ENCODE results near the gene MYZAP. TPM values are rescaled to one million over a fixed set of nuclear protein-coding genes. Genes with fewer than 3 reads are reported as not detected.

The MYZAP gene
- total and polyA plus RNA-seq, 3 donors from 2014 or later, result 3.3 to 6.8 (median 5.6) TPM

GRCh38 chr15:57647071-57647790 is 55.5 kb downstream of the MYZAP start:
- no peak overlapping the region for H3K27ac ChIP-seq
- WGBS, 2 donors, result 66% methylated on average over 6 of the region's 6 CpGs

GRCh38 chr15:57647791-57648130 is 56.1 kb downstream of the MYZAP start:
- DNase-seq, result peak; percentile 32
- H3K27ac ChIP-seq, result no peak overlapping the region
- intact Hi-C loops (cut with DNase I; ENCODE audit: low total_unique reads), result no loop called here

More at GRCh38 chr15:57647071-57647790, 55.5 kb downstream of the MYZAP start:
- intact Hi-C loops (cut with DNase I; ENCODE audit: low total_unique reads), result no loop called here
- peaks cover 5% of the 10 kb centered on the region for H3K4me1 ChIP-seq
- H3K36me3 ChIP-seq (ENCODE audit: low read depth, missing control alignments), result no peaks in the 10 kb centered on the region
- no peaks in the 10 kb centered on the region for H3K27me3 ChIP-seq
- TF ChIP-seq CTCF (IDR thresholded peaks at IDR 0.05), result no peak
- no peak for TF ChIP-seq POLR2A (IDR thresholded peaks at IDR 0.05)
- H3K9me3 ChIP-seq, result no peaks in the 10 kb centered on the region
- DNase-seq, result no peak
- no peak overlapping the region for H3K4me3 ChIP-seq

GRCh38 chr15:57649138-57649537 is 57.4 kb downstream of the MYZAP start:
- intact Hi-C loops (cut with DNase I; ENCODE audit: low total_unique reads), result no loop called here
- DNase-seq, result no peak

More at GRCh38 chr15:57647791-57648130, 56.1 kb downstream of the MYZAP start:
- no peaks in the 10 kb centered on the region for H3K27me3 ChIP-seq
- no peaks in the 10 kb centered on the region for H3K9me3 ChIP-seq
- H3K36me3 ChIP-seq (ENCODE audit: low read depth, missing control alignments), result no peaks in the 10 kb centered on the region
- H3K4me1 ChIP-seq, result peaks cover 5% of the 10 kb centered on the region
- no peak overlapping the region for H3K4me3 ChIP-seq
- 47 to 64% methylated on average over 3 of the region's 3 CpGs for WGBS, 2 donors
- TF ChIP-seq POLR2A (IDR thresholded peaks at IDR 0.05) (no peak), CTCF (IDR thresholded peaks at IDR 0.05) (no peak)

GRCh38 chr15:57651445-57651844 is 59.7 kb downstream of the MYZAP start:
- intact Hi-C loops (cut with DNase I; ENCODE audit: low total_unique reads), result no loop called here
- H3K27ac ChIP-seq, result no peak overlapping the region
- H3K36me3 ChIP-seq (ENCODE audit: low read depth, missing control alignments), result no peaks in the 10 kb centered on the region
- no peak for DNase-seq
- TF ChIP-seq POLR2A (IDR thresholded peaks at IDR 0.05) (no peak), CTCF (IDR thresholded peaks at IDR 0.05) (no peak)
- no peak overlapping the region for H3K4me3 ChIP-seq
- no peaks in the 10 kb centered on the region for H3K9me3 ChIP-seq
- 89 to 90% methylated on average over 2 to 3 of the region's 3 CpGs for WGBS, 2 donors
- peaks cover 5% of the 10 kb centered on the region for H3K4me1 ChIP-seq
- H3K27me3 ChIP-seq, result no peaks in the 10 kb centered on the region

More at GRCh38 chr15:57649138-57649537, 57.4 kb downstream of the MYZAP start:
- Histone ChIP-seq H3K36me3 (ENCODE audit: low read depth, missing control alignments) (no peaks in the 10 kb centered on the region), H3K4me3 (no peak overlapping the region), H3K9me3 (no peaks in the 10 kb centered on the region), H3K27ac (no peak overlapping the region), H3K4me1 (peaks cover 5% of the 10 kb centered on the region), H3K27me3 (no peaks in the 10 kb centered on the region)
- 93 to 98% methylated on average over 3 of the region's 3 CpGs for WGBS, 2 donors
- no peak for TF ChIP-seq POLR2A (IDR thresholded peaks at IDR 0.05)
- TF ChIP-seq CTCF (IDR thresholded peaks at IDR 0.05), result no peak

GRCh38 chr15:57652481-57652880 is 60.8 kb downstream of the MYZAP start:
- 85 to 88% methylated on average over 4 of the region's 4 CpGs for WGBS, 2 donors
- DNase-seq, result no peak
- intact Hi-C loops (cut with DNase I; ENCODE audit: low total_unique reads), result no loop called here

More at GRCh38 chr15:57652481-57652880, 60.8 kb downstream of the MYZAP start:
- H3K36me3 ChIP-seq (ENCODE audit: low read depth, missing control alignments), result no peaks in the 10 kb centered on the region
- TF ChIP-seq POLR2A (IDR thresholded peaks at IDR 0.05), result no peak
- TF ChIP-seq CTCF (IDR thresholded peaks at IDR 0.05), result no peak
- no peaks in the 10 kb centered on the region for H3K27me3 ChIP-seq
- H3K9me3 ChIP-seq, result no peaks in the 10 kb centered on the region
- no peak overlapping the region for H3K4me3 ChIP-seq
- H3K27ac ChIP-seq, result no peak overlapping the region
- peaks cover 4% of the 10 kb centered on the region for H3K4me1 ChIP-seq
